ENCODE data around the gene FAAP100. TPM values are rescaled to one million over a fixed set of nuclear protein-coding genes. Genes with fewer than 3 reads are reported as not detected.

Gene FAAP100
- polyA plus RNA-seq, 1 of the 3 experiments (the other 2 are of a cell fraction), result 18.9 TPM

DNA sequence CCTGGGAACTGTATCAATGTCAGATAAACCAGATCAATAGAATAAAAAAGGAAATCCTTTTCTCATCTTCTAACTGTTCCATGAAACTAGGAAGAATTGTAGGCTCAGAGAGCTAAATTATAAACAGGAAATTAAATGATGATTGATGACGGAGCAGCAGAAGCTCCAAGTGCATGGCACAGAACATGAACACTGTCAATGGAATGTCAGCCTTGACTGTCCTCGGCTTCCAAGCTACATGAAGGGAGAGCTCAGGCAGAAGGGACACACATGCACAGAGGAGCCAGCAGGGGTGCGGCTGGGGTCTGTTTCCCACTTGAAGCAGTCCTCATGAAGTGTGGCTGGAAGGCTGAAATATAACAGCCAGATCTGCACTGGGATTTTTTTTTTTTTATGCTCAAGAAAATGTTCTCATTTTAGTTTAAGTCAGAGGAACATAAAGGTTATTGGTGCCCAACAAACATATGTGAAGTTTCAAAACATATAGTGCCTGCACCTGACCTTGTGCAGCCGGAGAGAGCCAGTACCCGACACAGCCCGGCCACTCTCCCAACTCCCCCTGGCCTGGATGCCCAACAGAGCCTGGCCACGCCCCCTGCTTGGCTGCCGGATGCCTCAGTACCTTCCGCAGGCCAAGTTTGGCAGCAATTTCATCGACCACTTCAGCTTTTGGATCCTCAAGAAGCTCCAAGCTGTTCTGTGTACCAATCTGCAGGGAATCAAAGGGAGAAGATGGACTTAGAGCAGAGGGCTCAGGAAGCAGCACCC, 47.8 kb upstream of the FAAP100 start:
- Histone ChIP-seq H4K20me1 (ENCODE audit: insufficient read depth) (peaks cover 26% of the 10 kb centered on the region), H3K9me3 (no peaks in the 10 kb centered on the region), H3F3A (replicated peaks; ENCODE audit: insufficient read depth) (peaks cover 70% of the 10 kb centered on the region), H3K79me2 (ENCODE audit: insufficient read depth) (peaks cover 68% of the 10 kb centered on the region), H3K4me3 (ENCODE audit: low read depth in 2 of 2, low read length in 1 of 2) (peak overlapping the region in 1 of 2 experiments; percentile 14; a peak in 1 of 4 replicates), H3K4me2 (peak overlapping the region; percentile 48), H3K9me2 (no peaks in the 10 kb centered on the region), H3K27me3 (ENCODE audit: insufficient read depth) (no peaks in the 10 kb centered on the region), H3K4me1 (ENCODE audit: control insufficient read depth in 1 of 2, insufficient read depth in 2 of 2, low read depth in 1 of 2, low read length in 1 of 2) (peaks cover 2 to 20% of the 10 kb centered on the region in 2 experiments), H2AFZ (ENCODE audit: low read depth) (no peak overlapping the region), H3K36me3 (replicated peaks in 1 of 2; ENCODE audit: control insufficient read depth in 1 of 2, insufficient read depth in 2 of 2, low read length in 1 of 2) (peaks cover 42 to 74% of the 10 kb centered on the region in 2 experiments), H3K9ac (peak overlapping the region; percentile 28; the same call in 1 of the 2 replicates), H3K27ac (ENCODE audit: low read depth in 2 of 2, low read length in 1 of 2) (peak overlapping the region; percentile 16 to 68; a peak in 3 of 4 replicates)
- TF ChIP-seq SIN3A (IDR thresholded peaks at IDR 0.05; ENCODE audit: borderline replicate concordance, low read depth, low read length), result peak; percentile 81; the same call in 1 of the 2 replicates
- TF ChIP-seq, protein P1, sequence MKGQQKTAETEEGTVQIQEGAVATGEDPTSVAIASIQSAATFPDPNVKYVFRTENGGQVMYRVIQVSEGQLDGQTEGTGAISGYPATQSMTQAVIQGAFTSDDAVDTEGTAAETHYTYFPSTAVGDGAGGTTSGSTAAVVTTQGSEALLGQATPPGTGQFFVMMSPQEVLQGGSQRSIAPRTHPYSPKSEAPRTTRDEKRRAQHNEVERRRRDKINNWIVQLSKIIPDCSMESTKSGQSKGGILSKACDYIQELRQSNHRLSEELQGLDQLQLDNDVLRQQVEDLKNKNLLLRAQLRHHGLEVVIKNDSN (IDR thresholded peaks at IDR 0.05; ENCODE audit: borderline replicate concordance, low read depth), result no peak
- TF ChIP-seq JUND (IDR thresholded peaks at IDR 0.05), result peak; percentile 49
- TF ChIP-seq, protein P2, sequence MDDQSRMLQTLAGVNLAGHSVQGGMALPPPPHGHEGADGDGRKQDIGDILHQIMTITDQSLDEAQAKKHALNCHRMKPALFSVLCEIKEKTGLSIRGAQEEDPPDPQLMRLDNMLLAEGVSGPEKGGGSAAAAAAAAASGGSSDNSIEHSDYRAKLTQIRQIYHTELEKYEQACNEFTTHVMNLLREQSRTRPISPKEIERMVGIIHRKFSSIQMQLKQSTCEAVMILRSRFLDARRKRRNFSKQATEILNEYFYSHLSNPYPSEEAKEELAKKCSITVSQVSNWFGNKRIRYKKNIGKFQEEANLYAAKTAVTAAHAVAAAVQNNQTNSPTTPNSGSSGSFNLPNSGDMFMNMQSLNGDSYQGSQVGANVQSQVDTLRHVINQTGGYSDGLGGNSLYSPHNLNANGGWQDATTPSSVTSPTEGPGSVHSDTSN (IDR thresholded peaks at IDR 0.05), result peak; percentile 90
- no peak for TF ChIP-seq EZH2phosphoT487 (IDR thresholded peaks at IDR 0.05; ENCODE audit: borderline replicate concordance, low read depth)
- TF ChIP-seq RFX5 (IDR thresholded peaks at IDR 0.05; ENCODE audit: low read length), result no peak
- 0 out of 2 replicates have a peak, but pooled peaks have one; percentile 12 for TF ChIP-seq NFIC (IDR thresholded peaks at IDR 0.05; ENCODE audit: borderline replicate concordance)
- TF ChIP-seq RAD21 (IDR thresholded peaks at IDR 0.05; ENCODE audit: low read length), result no peak
- no peak for TF ChIP-seq GABPA (IDR thresholded peaks at IDR 0.05; ENCODE audit: low read depth)
- TF ChIP-seq, protein P3, sequence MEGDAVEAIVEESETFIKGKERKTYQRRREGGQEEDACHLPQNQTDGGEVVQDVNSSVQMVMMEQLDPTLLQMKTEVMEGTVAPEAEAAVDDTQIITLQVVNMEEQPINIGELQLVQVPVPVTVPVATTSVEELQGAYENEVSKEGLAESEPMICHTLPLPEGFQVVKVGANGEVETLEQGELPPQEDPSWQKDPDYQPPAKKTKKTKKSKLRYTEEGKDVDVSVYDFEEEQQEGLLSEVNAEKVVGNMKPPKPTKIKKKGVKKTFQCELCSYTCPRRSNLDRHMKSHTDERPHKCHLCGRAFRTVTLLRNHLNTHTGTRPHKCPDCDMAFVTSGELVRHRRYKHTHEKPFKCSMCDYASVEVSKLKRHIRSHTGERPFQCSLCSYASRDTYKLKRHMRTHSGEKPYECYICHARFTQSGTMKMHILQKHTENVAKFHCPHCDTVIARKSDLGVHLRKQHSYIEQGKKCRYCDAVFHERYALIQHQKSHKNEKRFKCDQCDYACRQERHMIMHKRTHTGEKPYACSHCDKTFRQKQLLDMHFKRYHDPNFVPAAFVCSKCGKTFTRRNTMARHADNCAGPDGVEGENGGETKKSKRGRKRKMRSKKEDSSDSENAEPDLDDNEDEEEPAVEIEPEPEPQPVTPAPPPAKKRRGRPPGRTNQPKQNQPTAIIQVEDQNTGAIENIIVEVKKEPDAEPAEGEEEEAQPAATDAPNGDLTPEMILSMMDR (IDR thresholded peaks at IDR 0.05), result peak; percentile 18; the same call in 1 of the 2 replicates
- peak; percentile 41; the same call in 1 of the 2 replicates for TF ChIP-seq TCF12 (IDR thresholded peaks at IDR 0.05)
- TF ChIP-seq, protein P4, sequence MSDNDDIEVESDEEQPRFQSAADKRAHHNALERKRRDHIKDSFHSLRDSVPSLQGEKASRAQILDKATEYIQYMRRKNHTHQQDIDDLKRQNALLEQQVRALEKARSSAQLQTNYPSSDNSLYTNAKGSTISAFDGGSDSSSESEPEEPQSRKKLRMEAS (IDR thresholded peaks at IDR 0.05; ENCODE audit: low read depth), result 0 out of 2 replicates have a peak, but pooled peaks have one; percentile 17
- no peak for TF ChIP-seq NRF1 (IDR thresholded peaks at IDR 0.05; ENCODE audit: low read depth, low read length)
- DNase-seq, result no peak
- WGBS (ENCODE audit: low lambda C conversion rate), result 45% methylated on average over 9 of the region's 10 CpGs
- POLR2A ChIA-PET, result interaction anchor here (0.7 kb wide), 1 partner anchor 159 kb away, joined by 3 read pairs; no protein-coding TSS in a partner anchor
- CTCF ChIA-PET, result interaction anchor here (0.6 to 3.2 kb wide), 30 partner anchors 9 to 483 kb away, joined by 3 to 55 read pairs (median 10); partner anchors contain the start of genes NDUFAF8 and TEPSIN
